ENCODE measurements around the gene TMEM53. TPM values are rescaled to one million over a fixed set of nuclear protein-coding genes. Genes with fewer than 3 reads are reported as not detected.

The TMEM53 gene
- total RNA-seq, 1 donor from 2014 or later = 13.9 TPM

DNA sequence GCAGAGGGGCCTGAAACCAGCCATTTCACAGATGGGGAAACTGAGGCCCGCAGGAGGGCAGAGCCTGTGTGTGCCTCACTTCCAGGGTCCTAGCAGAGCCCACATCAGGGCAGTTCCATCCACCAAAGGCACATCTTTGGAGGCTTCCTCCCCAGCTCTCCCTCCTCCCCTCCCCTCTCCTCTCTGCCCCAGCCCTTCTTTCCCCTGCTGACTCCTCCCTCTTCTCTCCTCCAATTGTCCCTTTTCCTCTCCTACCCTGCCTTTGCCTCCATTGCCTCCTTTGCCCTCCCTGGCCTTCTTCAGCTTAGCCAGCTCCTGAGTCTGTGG, 56.6 kb downstream of the TMEM53 start:
- DNase-seq (no peak), ATAC-seq (no peak)
- H3K27me3 ChIP-seq = no peaks in the 10 kb centered on the region
- H3K4me3 ChIP-seq = peak overlapping the region; percentile 21
- intact Hi-C loops (cut with DNase I) = no loop called here
- no peaks in the 10 kb centered on the region for H3K36me3 ChIP-seq
- H3K4me1 ChIP-seq = no peaks in the 10 kb centered on the region
- no peaks in the 10 kb centered on the region for H3K9me3 ChIP-seq
- TF ChIP-seq CTCF (IDR thresholded peaks at IDR 0.05) = no peak
- no peak overlapping the region for H3K27ac ChIP-seq

GRCh38 chr1:44616991-44617702, 57.1 kb downstream of the TMEM53 start:
- no peaks in the 10 kb centered on the region for H3K9me3 ChIP-seq
- intact Hi-C loops (cut with DNase I) = no loop called here
- no peaks in the 10 kb centered on the region for H3K36me3 ChIP-seq
- TF ChIP-seq CTCF (IDR thresholded peaks at IDR 0.05) = no peak
- ATAC-seq = no peak
- H3K27me3 ChIP-seq = no peaks in the 10 kb centered on the region
- DNase-seq = no peak
- peak overlapping the region; percentile 21 for H3K4me3 ChIP-seq
- H3K27ac ChIP-seq = no peak overlapping the region
- H3K4me1 ChIP-seq = no peaks in the 10 kb centered on the region

DNA sequence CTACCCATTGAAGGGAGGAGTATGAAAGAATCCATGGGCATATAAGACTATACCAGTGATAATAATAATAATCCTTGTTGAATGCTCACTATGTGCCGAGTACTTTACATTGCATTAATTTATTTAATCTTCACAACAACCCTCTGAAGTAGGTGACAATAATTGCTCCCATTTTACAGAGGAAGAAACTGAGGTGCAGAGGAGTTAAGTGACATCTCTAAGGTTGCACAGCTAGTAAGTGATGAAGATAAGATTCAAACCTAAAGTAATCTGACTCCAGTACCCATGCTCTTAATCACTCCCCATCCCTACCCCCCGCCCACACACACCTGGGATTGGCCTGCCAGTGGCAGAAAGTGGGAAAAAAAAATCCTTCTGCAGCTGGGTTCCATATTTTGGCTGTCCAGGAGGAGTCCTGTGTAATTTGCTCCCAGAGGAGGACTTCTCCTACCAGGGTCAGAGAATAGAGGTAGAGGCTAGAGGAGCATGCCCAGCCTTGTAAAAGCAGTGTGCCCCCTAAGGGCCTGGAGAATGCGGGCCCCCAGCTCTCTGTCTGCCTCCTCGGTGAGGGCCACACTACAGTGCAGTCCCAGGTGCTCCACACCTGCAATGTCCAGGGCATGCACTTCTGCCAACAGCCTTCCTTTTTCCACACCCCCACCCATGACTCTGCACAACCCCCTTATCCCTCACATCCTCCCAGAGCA, 57.8 kb downstream of the TMEM53 start:
- TF ChIP-seq CTCF (IDR thresholded peaks at IDR 0.05) = no peak
- H3K36me3 ChIP-seq = no peaks in the 10 kb centered on the region
- no peaks in the 10 kb centered on the region for H3K27me3 ChIP-seq
- no peak overlapping the region for H3K4me3 ChIP-seq
- DNase-seq = no peak
- no peak overlapping the region for H3K27ac ChIP-seq
- H3K9me3 ChIP-seq = no peaks in the 10 kb centered on the region
- intact Hi-C loops (cut with DNase I) = no loop called here
- no peaks in the 10 kb centered on the region for H3K4me1 ChIP-seq
- ATAC-seq = no peak

- no peaks in the 10 kb centered on the region for H3K4me1 ChIP-seq
- no peaks in the 10 kb centered on the region for H3K9me3 ChIP-seq
- no peak for DNase-seq
- H3K4me3 ChIP-seq = no peak overlapping the region
- no peak overlapping the region for H3K27ac ChIP-seq
- no peaks in the 10 kb centered on the region for H3K36me3 ChIP-seq
- intact Hi-C loops (cut with DNase I) = no loop called here
- no peak for ATAC-seq
- H3K27me3 ChIP-seq = no peaks in the 10 kb centered on the region
- TF ChIP-seq CTCF (IDR thresholded peaks at IDR 0.05) = no peak
Measured at GRCh38 chr1:44613941-44614340, 60.3 kb downstream of the TMEM53 start.

DNA sequence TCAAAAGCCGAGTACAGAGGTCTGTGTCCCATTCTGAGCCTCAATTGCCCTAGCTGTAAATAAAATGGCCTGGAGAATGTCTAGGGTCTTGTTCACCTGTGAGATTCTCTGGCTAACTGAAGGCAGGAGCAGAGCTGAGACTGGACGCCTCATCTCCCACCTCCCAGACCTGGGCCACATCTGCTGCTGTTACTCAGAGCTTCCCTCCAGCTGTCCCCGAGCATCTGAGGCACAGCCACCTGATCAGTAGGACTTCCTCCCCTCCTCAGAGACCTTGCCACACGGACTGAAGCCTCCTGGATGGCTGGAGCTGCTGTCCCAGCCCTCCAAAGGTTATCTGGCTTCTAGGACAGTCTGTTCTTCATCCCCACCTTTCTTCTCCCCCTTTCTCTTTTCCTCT, 62.4 kb downstream of the TMEM53 start:
- H3K27ac ChIP-seq = no peak overlapping the region
- no peak for ATAC-seq
- DNase-seq = no peak
- no peaks in the 10 kb centered on the region for H3K9me3 ChIP-seq
- no peak overlapping the region for H3K4me3 ChIP-seq
- intact Hi-C loops (cut with DNase I) = no loop called here
- no peaks in the 10 kb centered on the region for H3K36me3 ChIP-seq
- no peaks in the 10 kb centered on the region for H3K27me3 ChIP-seq
- no peaks in the 10 kb centered on the region for H3K4me1 ChIP-seq
- no peak for TF ChIP-seq CTCF (IDR thresholded peaks at IDR 0.05)

All from upper lobe of right lung (tissue), 1 donor.